NCI-H774 (cell line): ENCODE results near the gene TMEM45A.
"Not testable (repeated sequence)": the region's sequence is repeated elsewhere in the genome, so short reads cannot be mapped to it uniquely, and the experiment has no call there.

Source experiments
- DNase-seq: peaks from one replicate; lab custom pipeline; 2025; lab: John Stamatoyannopoulos, UW

The TMEM45A gene

GRCh38 chr3:100535610-100535943, 43.2 kb downstream of the TMEM45A start:
- no peak for DNase-seq

GRCh38 chr3:100536093-100536492, 43.7 kb downstream of the TMEM45A start:
- DNase-seq: no peak

- DNase-seq: no peak
Observed at GRCh38 chr3:100537646-100538338, 45.4 kb downstream of the TMEM45A start.

- DNase-seq: no peak
Observed at GRCh38 chr3:100538339-100538706, 45.9 kb downstream of the TMEM45A start.

- no peak for DNase-seq
Observed at GRCh38 chr3:100540791-100541334, 48.4 kb downstream of the TMEM45A start.

GRCh38 chr3:100541428-100541827, 49.0 kb downstream of the TMEM45A start:
- not testable (repeated sequence) for DNase-seq

- no peak for DNase-seq
Observed at GRCh38 chr3:100545371-100545770, 53.0 kb downstream of the TMEM45A start.

DNA sequence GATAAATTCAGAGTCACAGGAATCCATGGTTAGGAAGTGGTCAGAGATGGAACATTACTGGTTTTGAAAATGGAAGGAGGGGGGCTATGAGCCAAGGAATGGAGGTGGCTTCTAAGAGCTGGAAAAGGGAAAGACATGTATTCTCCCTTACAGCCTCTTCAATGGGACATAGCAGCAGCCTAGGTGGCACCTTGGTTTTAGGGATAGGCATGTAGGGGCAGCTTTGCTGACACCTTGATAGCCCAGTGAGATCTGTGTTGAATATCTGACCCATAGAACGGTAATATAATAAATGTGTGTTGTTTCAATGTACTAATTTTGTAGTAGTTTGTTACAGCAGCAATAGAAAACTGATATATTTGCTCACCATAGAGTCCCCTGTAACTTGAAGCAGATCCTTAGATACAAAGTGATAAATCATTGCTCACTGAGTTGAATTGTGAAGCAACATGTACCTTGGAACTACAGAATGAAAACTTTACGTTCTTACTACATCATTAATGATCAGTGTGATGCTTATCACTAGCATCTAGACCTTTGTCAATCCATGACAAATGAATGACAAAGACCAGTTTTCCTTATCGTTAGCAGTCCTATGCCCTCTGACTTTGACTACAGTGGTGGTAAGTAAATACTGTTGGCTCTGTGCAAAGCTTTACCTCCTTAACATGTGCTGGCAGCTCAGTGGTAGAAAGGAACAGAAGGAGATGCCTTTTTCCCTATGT, 53.8 kb downstream of the TMEM45A start:
- no peak for DNase-seq

- DNase-seq: peak; percentile 5
Observed at GRCh38 chr3:100548053-100548452, 55.6 kb downstream of the TMEM45A start.

DNA sequence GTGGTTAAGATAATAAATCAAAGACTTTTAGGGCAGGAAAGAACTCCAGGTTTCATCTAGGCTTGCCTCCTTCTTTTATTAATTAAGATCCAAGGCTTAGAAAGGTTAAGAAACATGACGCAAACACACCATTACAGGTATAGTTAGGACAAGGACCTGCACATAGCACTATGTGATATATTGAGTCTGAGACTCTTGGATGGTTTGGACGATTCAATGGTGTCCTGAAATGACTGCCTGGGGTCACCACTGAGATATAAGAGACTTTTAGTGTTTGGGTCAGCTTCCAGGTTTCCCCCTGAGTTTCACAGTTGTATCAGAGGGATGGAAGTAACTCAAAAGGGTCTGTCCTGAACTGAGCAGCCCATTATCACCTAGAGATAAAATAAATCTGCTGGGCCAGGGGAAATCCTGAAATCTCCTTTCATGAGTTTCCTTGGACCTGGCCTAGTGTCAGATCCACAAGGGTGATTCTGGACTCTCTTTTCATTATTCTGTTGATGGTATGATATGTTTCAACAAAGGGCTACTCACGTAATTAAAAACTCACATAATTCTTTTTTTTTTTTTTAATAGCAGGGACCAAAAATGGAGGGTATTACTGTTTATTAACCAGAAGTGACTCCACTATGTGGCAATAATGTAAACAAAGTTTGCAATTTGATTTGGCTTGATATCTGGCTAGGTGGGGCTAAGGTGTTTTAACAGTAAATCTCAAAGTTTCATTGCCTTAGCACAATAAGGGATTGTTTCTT, 61.4 kb downstream of the TMEM45A start:
- no peak for DNase-seq

DNA sequence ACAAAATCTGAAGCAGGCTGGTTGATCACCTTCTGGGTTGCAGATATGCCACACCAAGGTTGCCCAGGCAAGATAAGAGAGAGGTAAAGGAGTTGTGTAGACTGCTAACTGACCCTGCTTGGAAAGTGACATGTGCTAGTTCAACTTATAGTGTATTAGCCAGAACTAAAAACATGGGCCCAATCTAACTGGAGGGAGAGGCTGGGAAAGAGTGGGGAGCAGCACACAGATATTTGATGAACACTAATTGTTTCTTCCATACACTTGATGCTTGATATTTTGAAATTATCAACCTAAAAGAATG, 61.9 kb downstream of the TMEM45A start:
- no peak for DNase-seq

DNA sequence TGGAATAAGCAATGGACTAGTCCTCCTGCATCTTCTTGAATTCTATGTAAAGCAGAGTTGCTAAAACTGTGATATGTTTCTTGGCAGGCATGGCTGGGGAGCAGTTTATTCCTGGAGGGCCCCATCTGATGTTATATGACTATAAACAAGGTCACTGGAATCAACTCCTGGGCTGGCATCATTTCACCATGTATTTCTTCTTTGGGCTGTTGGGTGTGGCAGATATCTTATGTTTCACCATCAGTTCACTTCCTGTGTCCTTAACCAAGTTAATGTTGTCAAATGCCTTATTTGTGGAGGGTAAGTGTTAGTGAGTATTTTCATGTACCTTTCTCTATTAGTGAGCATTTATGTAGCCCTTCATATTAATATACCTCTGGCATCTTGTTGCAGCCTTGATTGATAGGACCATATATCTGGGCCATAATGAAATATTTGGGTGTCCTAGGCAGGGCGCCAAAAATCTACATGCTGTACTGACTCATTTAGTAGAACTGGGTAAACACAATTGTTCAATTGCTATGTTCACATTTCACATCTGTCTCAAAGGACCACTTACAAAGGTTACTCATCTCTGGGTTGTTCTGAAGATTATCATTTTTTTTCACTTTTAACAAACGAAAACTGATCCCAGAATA, 64.4 kb downstream of the TMEM45A start:
- no peak for DNase-seq

- no peak for DNase-seq
Observed at GRCh38 chr3:100558233-100558632, 65.8 kb downstream of the TMEM45A start.

GRCh38 chr3:100560426-100560825, 68.0 kb downstream of the TMEM45A start:
- no peak for DNase-seq

- DNase-seq: no peak
Observed at GRCh38 chr3:100561459-100562158, 69.2 kb downstream of the TMEM45A start.

GRCh38 chr3:100562224-100562857, 69.9 kb downstream of the TMEM45A start:
- no peak for DNase-seq

DNA sequence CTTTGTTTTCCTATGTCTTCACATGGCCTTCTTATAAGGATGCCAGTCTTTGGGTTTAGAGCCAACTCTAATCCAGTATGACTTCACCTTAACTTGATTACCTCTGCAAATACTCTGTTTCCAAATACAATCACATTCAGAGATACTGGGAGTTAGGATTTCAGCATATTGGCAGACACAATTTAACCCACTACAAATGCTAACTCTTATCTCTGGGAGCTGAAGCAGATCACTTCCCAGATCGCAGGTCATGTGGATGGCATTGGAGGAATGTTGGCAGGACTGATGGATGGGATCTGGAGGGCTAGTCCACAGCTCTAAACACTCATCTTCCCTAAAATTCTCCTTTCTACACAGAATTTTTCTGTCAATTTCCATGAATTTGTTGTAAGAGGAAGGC, 70.8 kb downstream of the TMEM45A start:
- no peak for DNase-seq

- no peak for DNase-seq
Observed at GRCh38 chr3:100563652-100564211, 71.3 kb downstream of the TMEM45A start.

GRCh38 chr3:100570811-100571210, 78.4 kb downstream of the TMEM45A start:
- DNase-seq: no peak

DNA sequence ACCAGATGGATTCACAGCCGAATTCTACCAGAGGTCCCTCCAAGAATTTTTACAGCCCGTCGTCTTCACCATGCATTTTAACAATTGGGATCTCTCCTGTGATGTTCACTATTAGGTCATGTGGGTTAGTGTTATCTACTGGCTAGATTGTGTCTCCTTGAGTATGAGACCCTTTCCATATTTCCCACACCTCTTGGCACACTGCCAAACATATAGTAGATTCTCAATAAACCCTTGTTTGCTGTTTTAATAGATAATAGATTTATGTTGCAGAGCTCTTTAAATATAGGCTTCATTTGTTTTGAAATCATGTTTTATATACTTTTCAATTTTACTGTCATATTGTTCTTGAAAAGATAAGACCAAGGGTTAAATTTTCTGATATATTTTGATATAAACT, 82.1 kb downstream of the TMEM45A start:
- DNase-seq: no peak

DNA sequence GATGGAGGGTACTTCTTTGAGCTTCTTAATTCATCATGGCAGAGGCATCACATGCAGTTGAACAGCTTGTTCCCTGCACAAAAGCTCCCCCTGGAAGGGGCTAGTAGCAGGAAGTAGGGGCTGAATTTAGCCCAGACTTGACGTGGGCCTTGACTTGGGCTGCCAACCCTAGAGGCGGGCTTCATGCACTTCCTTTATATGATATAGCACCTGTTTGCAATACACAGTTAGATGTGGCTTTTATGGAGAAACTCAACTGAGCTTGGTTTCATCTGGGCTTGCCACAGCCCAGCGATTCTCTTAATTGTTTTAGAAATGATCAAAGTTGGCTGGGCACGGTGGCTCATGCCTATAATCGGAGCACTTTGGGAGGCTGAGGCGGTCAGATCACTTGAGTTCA, 83.3 kb downstream of the TMEM45A start:
- no peak for DNase-seq
